K562 (cell line): Measurements from ENCODE around the gene LEAP2. TPM values are rescaled to one million over a fixed set of nuclear protein-coding genes. Genes with fewer than 3 reads are reported as not detected.

Experiments used
- ATAC-seq: fragments of 200-7000 bp; cut with Tn5 transposase; 3 replicates; pipeline ENCODE4 v1.9.1; 2020; ENCODE audit warnings: moderate library complexity
- BruUV-seq: library from RNA; stranded (reverse); fragments of 400-500 nt; replicated peaks from 2 replicates; lab custom pipeline; 2021; lab: Mats Ljungman, UMichigan
- CTCF ChIA-PET: fragments of 300-600 bp; formaldehyde crosslinking; extraction: SDS; loops from one replicate; lab custom pipeline; 2021; ENCODE audit warnings: low intra/inter-chr PET ratio; lab: Yijun Ruan, JAX
- POLR2A ChIA-PET: fragments of 300-600, 350-650 bp; sonication (Branson Sonifier 250); formaldehyde crosslinking; extraction: SDS; loops from one replicate; lab custom pipeline; 2021; ENCODE audit warnings: antibody characterized with exemption, inconsistent platforms; lab: Yijun Ruan, JAX
- DNase-seq, 4 experiments: peaks; one replicate each; pipeline versions ENCODE4 v3.0.0 to v3.0.0-alpha.2; 2011 to 2018; ENCODE audit warnings: low spot score in 3 of 4, mixed read lengths in 3 of 4; ENCODE audit errors: extremely low read depth in 1 of 4
- FAIRE-seq: peaks from 2 replicates; lab custom pipeline; 2011; peaks lifted over from hg19 to GRCh38; lab: Jason Lieb, UNC
- H2AFZ ChIP-seq: 2 replicates; pipeline ENCODE4 v1.6.0; 2011; ENCODE audit warnings: low read depth, low read length, control low read depth, inconsistent platforms
- H3K27ac ChIP-seq: fragments of 200-600 bp; 3 replicates; pipeline ENCODE4 v1.8.0; 2011; ENCODE audit warnings: low read depth, mild to moderate bottlenecking, control low read depth, inconsistent platforms, low read length, moderate library complexity, mixed read lengths; ENCODE audit errors: extremely low read depth
- H3K27me3 ChIP-seq, 2 experiments: fragments of 300-600 bp in 1 of 2; 2 replicates in 1 of 2; 3 replicates in 1 of 2; pipeline versions ENCODE4 v1.6.0 to v1.8.0; 2011; ENCODE audit warnings: inconsistent platforms in 2 of 2, low read length in 2 of 2, mild to moderate bottlenecking in 1 of 2, mixed read lengths in 1 of 2, moderate library complexity in 1 of 2; ENCODE audit not compliant: control insufficient read depth in 2 of 2, insufficient read depth in 2 of 2
- H3K36me3 ChIP-seq: fragments of 300-600 bp; 3 replicates; pipeline ENCODE4 v1.8.0; 2011; ENCODE audit warnings: mild to moderate bottlenecking, low read length, inconsistent platforms; ENCODE audit not compliant: control insufficient read depth, insufficient read depth
- H3K4me1 ChIP-seq, 2 experiments: fragments of 200-600 bp in 1 of 2; replicated peaks in 1 of 2; 2 replicates in 1 of 2; 3 replicates in 1 of 2; pipeline versions ENCODE4 v1.5.1 to v1.8.0; 2011; ENCODE audit warnings: inconsistent platforms in 2 of 2, low read length in 2 of 2, mild to moderate bottlenecking in 1 of 2, mixed read lengths in 1 of 2, moderate library complexity in 1 of 2; ENCODE audit not compliant: control insufficient read depth in 2 of 2, insufficient read depth in 2 of 2
- H3K4me2 ChIP-seq: 2 replicates; pipeline ENCODE4 v1.6.1; 2011; ENCODE audit warnings: low read length, control low read depth, inconsistent platforms, mixed read lengths; ENCODE audit not compliant: insufficient read depth
- H3K4me3 ChIP-seq: fragments of 200-600 bp; sonication (generic), shearing (Covaris generic); 2 replicates; pipeline ENCODE4 v1.5.1; 2016; ENCODE audit warnings: control low read depth, inconsistent platforms
- H3K79me2 ChIP-seq: fragments of 200-600 bp; 3 replicates; pipeline ENCODE4 v1.8.0; 2011; ENCODE audit warnings: low read length, inconsistent platforms; ENCODE audit not compliant: control insufficient read depth, insufficient read depth
- H3K9ac ChIP-seq, 2 experiments: 2 replicates each; pipeline versions ENCODE4 v1.6.0 to v1.6.1; 2011; ENCODE audit warnings: low read depth in 2 of 2, low read length in 2 of 2, control low read depth in 1 of 2, inconsistent platforms in 1 of 2, mild to moderate bottlenecking in 1 of 2, mixed read lengths in 1 of 2; ENCODE audit not compliant: insufficient read depth in 1 of 2
- H3K9me1 ChIP-seq: one replicate; pipeline ENCODE4 v1.6.0; 2011; ENCODE audit warnings: inconsistent platforms, mild to moderate bottlenecking, low read length, moderate library complexity; ENCODE audit not compliant: control insufficient read depth, insufficient read depth
- H3K9me3 ChIP-seq: replicated peaks from 2 replicates; pipeline ENCODE4 v1.5.1; 2011; ENCODE audit warnings: low read depth, low read length, inconsistent platforms; ENCODE audit not compliant: control insufficient read depth, insufficient read depth
- H4K20me1 ChIP-seq: replicated peaks from 2 replicates; pipeline ENCODE4 v1.6.1; 2011; ENCODE audit warnings: low read length, inconsistent platforms, mixed read lengths; ENCODE audit not compliant: control insufficient read depth, insufficient read depth
- FOXA1 ChIP-seq: fragments of 450-650 bp; IDR thresholded peaks from 2 replicates; pipeline ENCODE4 v1.6.1; 2016; ENCODE audit warnings: mild to moderate bottlenecking, borderline replicate concordance
- FOXA3 ChIP-seq, 2 experiments: fragments of 450-650 bp in 1 of 2; sonication (generic) in 1 of 2; formaldehyde crosslinking; IDR thresholded peaks in 1 of 2; conservative IDR thresholded peaks in 1 of 2; 2 replicates each; pipeline versions ENCODE4 v1.4.0 to v1.8.0; 2020 to 2022; ENCODE audit warnings: mild to moderate bottlenecking in 2 of 2, missing genetic modification reagents in 1 of 2
- GTF2F1 ChIP-seq: IDR thresholded peaks from 2 replicates; pipeline ENCODE4 v1.6.1; 2011; ENCODE audit warnings: low read depth, low read length, improper control_type of control experiment
- KDM5B ChIP-seq: fragments of 200-600 bp; sonication (generic); IDR thresholded peaks from 2 replicates; pipeline ENCODE4 v1.6.1; 2012; ENCODE audit warnings: low read depth, mild to moderate bottlenecking, moderate library complexity, low read length, control low read depth, inconsistent platforms; ENCODE audit not compliant: insufficient replicate concordance
- KHSRP ChIP-seq: fragments of 450-650 bp; IDR thresholded peaks from 2 replicates; pipeline ENCODE4 v1.6.1; 2017
- RFX1 ChIP-seq: fragments of 450-650 bp; IDR thresholded peaks from 2 replicates; pipeline ENCODE4 v1.6.1; 2016; ENCODE audit warnings: mild to moderate bottlenecking, moderate library complexity
- ZBTB1 ChIP-seq: sonication (generic); formaldehyde crosslinking; IDR thresholded peaks from 2 replicates; pipeline ENCODE4 v1.8.1; 2023; ENCODE audit warnings: missing genetic modification reagents, low read depth, mild to moderate bottlenecking, borderline replicate concordance
- ZNF354B ChIP-seq: fragments of 250-450 bp; sonication (Bioruptor Pico); IDR thresholded peaks from 2 replicates; pipeline ENCODE4 v1.4.0; 2020
- ZNF444 ChIP-seq: fragments of 250-450 bp; sonication (Bioruptor Pico); IDR thresholded peaks from 2 replicates; pipeline ENCODE4 v1.4.0; 2020; ENCODE audit warnings: mild to moderate bottlenecking, moderate library complexity
- WGBS: fragments of 100-300 bp; shearing (Covaris generic); methylation state at CpG from one replicate; pipeline ENCODE4 v1.1.6; 2016; ENCODE audit warnings: low coverage, mixed read lengths; ENCODE audit not compliant: insufficient coverage; ENCODE audit errors: missing lambda C conversion rate; 5-methylcytosine and 5-hydroxymethylcytosine counted together
- in situ Hi-C: fragments of 300-500 bp; cut with MboI; formaldehyde crosslinking; loops from 4 replicates; pipeline ENCODE4 v1.15.0; 2018; ENCODE audit warnings: inconsistent platforms, mixed read lengths
- intact Hi-C: fragments of 100-400 bp; cut with micrococcal nuclease; formaldehyde crosslinking; loops from 2 replicates; pipeline ENCODE4 v1.14.2; 2022
- polyA plus RNA-seq, 8 experiments: library from polyadenylated mRNA; depleted of rRNA in 4 of 8; stranded (reverse) in 5 of 8; unstranded in 3 of 8; fragments of >200 nt; fragmentation: Nextera tagmentation in 2 of 8; fragmentation: Illumina TruSeq in 1 of 8; extraction: Ambion mirVana in 2 of 8; extraction: Trizol in 1 of 8; gene quantifications; 2 replicates each; pipeline versions ENCODE4 v1.2.1 to v1.2.3, GENCODE V29; 2011 to 2014; ENCODE audit warnings: inconsistent platforms in 1 of 8, missing spikeins in 1 of 8
- total RNA-seq, 7 experiments: library from RNA; depleted of rRNA in 6 of 7; stranded (reverse); fragments of >200 nt in 6 of 7; fragmentation: Illumina TruSeq in 2 of 7; extraction: Trizol in 2 of 7; gene quantifications; 2 replicates each; pipeline versions ENCODE4 v1.2.1 to v1.2.3, GENCODE V29; 2011 to 2021; ENCODE audit warnings: low replicate concordance in 1 of 7
- TF ChIP-seq, protein P1 (sequence below): fragments of 450-650 bp; IDR thresholded peaks from 2 replicates; pipeline ENCODE4 v1.6.1; 2016; ENCODE audit warnings: mild to moderate bottlenecking, moderate library complexity

LEAP2 gene
- total and polyA plus RNA-seq, 9 of the 15 experiments (the other 6 are each of a cell fraction or from before 2014, with no cell fraction given) = 1.1 to 5.6 (median 2.5) TPM

DNA sequence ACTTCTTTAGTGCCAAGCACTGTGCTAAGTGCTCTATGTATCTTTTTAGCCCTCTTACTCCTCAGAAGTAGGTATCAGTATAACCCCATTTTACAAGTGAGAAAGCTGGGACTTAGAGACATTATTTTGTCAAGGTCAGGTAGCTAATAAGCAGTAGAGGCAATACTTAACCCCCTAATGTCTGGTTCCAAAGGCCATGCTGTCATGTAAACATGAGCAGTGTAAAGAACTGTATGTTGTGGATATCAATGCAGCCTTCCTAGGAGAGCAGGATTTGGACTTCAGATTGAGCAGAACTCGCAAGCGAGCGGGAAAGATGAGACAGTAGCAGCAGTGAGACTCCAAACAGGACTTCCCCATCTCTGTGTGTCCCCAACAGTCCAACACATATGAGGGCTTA lies 39.4 kb upstream of the LEAP2 start:
- intact Hi-C loops (no loop called here), in situ Hi-C loops (no loop called here)
- Histone ChIP-seq H3K27ac (no peak overlapping the region), H3K4me3 (no peak overlapping the region), H4K20me1 (no peaks in the 10 kb centered on the region), H2AFZ (no peak overlapping the region), H3K9ac (no peak overlapping the region), H3K9me3 (no peaks in the 10 kb centered on the region), H3K4me2 (no peak overlapping the region), H3K4me1 (peaks cover 20 to 23% of the 10 kb centered on the region in 2 experiments; a peak in 4 of 5 replicates), H3K9me1 (no peaks in the 10 kb centered on the region), H3K79me2 (peaks cover 14% of the 10 kb centered on the region), H3K27me3 (no peaks in the 10 kb centered on the region), H3K36me3 (peaks cover under 1% of the 10 kb centered on the region; the same call in 1 of the 3 replicates)
- no peak for TF ChIP-seq RFX1
- no peak for TF ChIP-seq FOXA1
- TF ChIP-seq FOXA3 (CRISPR knock-in tag; conservative IDR thresholded peaks at IDR 0.05 in 1 of 2, IDR thresholded peaks at IDR 0.05 in 1 of 2) = no peak
- no peak for TF ChIP-seq ZBTB1 (CRISPR knock-in tag)
- TF ChIP-seq ZNF444 (CRISPR knock-in tag) = no peak
- TF ChIP-seq KDM5B = no peak
- TF ChIP-seq, protein P1, sequence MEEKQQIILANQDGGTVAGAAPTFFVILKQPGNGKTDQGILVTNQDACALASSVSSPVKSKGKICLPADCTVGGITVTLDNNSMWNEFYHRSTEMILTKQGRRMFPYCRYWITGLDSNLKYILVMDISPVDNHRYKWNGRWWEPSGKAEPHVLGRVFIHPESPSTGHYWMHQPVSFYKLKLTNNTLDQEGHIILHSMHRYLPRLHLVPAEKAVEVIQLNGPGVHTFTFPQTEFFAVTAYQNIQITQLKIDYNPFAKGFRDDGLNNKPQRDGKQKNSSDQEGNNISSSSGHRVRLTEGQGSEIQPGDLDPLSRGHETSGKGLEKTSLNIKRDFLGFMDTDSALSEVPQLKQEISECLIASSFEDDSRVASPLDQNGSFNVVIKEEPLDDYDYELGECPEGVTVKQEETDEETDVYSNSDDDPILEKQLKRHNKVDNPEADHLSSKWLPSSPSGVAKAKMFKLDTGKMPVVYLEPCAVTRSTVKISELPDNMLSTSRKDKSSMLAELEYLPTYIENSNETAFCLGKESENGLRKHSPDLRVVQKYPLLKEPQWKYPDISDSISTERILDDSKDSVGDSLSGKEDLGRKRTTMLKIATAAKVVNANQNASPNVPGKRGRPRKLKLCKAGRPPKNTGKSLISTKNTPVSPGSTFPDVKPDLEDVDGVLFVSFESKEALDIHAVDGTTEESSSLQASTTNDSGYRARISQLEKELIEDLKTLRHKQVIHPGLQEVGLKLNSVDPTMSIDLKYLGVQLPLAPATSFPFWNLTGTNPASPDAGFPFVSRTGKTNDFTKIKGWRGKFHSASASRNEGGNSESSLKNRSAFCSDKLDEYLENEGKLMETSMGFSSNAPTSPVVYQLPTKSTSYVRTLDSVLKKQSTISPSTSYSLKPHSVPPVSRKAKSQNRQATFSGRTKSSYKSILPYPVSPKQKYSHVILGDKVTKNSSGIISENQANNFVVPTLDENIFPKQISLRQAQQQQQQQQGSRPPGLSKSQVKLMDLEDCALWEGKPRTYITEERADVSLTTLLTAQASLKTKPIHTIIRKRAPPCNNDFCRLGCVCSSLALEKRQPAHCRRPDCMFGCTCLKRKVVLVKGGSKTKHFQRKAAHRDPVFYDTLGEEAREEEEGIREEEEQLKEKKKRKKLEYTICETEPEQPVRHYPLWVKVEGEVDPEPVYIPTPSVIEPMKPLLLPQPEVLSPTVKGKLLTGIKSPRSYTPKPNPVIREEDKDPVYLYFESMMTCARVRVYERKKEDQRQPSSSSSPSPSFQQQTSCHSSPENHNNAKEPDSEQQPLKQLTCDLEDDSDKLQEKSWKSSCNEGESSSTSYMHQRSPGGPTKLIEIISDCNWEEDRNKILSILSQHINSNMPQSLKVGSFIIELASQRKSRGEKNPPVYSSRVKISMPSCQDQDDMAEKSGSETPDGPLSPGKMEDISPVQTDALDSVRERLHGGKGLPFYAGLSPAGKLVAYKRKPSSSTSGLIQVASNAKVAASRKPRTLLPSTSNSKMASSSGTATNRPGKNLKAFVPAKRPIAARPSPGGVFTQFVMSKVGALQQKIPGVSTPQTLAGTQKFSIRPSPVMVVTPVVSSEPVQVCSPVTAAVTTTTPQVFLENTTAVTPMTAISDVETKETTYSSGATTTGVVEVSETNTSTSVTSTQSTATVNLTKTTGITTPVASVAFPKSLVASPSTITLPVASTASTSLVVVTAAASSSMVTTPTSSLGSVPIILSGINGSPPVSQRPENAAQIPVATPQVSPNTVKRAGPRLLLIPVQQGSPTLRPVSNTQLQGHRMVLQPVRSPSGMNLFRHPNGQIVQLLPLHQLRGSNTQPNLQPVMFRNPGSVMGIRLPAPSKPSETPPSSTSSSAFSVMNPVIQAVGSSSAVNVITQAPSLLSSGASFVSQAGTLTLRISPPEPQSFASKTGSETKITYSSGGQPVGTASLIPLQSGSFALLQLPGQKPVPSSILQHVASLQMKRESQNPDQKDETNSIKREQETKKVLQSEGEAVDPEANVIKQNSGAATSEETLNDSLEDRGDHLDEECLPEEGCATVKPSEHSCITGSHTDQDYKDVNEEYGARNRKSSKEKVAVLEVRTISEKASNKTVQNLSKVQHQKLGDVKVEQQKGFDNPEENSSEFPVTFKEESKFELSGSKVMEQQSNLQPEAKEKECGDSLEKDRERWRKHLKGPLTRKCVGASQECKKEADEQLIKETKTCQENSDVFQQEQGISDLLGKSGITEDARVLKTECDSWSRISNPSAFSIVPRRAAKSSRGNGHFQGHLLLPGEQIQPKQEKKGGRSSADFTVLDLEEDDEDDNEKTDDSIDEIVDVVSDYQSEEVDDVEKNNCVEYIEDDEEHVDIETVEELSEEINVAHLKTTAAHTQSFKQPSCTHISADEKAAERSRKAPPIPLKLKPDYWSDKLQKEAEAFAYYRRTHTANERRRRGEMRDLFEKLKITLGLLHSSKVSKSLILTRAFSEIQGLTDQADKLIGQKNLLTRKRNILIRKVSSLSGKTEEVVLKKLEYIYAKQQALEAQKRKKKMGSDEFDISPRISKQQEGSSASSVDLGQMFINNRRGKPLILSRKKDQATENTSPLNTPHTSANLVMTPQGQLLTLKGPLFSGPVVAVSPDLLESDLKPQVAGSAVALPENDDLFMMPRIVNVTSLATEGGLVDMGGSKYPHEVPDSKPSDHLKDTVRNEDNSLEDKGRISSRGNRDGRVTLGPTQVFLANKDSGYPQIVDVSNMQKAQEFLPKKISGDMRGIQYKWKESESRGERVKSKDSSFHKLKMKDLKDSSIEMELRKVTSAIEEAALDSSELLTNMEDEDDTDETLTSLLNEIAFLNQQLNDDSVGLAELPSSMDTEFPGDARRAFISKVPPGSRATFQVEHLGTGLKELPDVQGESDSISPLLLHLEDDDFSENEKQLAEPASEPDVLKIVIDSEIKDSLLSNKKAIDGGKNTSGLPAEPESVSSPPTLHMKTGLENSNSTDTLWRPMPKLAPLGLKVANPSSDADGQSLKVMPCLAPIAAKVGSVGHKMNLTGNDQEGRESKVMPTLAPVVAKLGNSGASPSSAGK = no peak
- no peak for TF ChIP-seq GTF2F1
- TF ChIP-seq ZNF354B (CRISPR knock-in tag) = no peak
- no peak for TF ChIP-seq KHSRP
- no TSS peak for BruUV-seq
- ATAC-seq (no peak), FAIRE-seq (no peak), DNase-seq (no peak)
- 79% methylated on average over 3 of the region's 3 CpGs for WGBS
- ChIA-PET POLR2A (interaction anchor here (1.1 to 1.7 kb wide), 2 partner anchors 15 to 39 kb away, joined by 3 to 9 read pairs; no protein-coding TSS in a partner anchor), CTCF (no interaction called here)
